SHP77 treated with DMSO at 0.1 percent for 48 hours (cell line): ENCODE results near the gene DDX51.
A peak's percentile ranks its signal among the peaks of the same experiment; 100 is the strongest.
"Not testable (repeated sequence)": the region's sequence is repeated elsewhere in the genome, so short reads cannot be mapped to it uniquely, and the experiment has no call there.

ENCODE experiments used
- DNase-seq: peaks from one replicate; lab custom pipeline; 2025; lab: John Stamatoyannopoulos, UW

Gene DDX51

DNA sequence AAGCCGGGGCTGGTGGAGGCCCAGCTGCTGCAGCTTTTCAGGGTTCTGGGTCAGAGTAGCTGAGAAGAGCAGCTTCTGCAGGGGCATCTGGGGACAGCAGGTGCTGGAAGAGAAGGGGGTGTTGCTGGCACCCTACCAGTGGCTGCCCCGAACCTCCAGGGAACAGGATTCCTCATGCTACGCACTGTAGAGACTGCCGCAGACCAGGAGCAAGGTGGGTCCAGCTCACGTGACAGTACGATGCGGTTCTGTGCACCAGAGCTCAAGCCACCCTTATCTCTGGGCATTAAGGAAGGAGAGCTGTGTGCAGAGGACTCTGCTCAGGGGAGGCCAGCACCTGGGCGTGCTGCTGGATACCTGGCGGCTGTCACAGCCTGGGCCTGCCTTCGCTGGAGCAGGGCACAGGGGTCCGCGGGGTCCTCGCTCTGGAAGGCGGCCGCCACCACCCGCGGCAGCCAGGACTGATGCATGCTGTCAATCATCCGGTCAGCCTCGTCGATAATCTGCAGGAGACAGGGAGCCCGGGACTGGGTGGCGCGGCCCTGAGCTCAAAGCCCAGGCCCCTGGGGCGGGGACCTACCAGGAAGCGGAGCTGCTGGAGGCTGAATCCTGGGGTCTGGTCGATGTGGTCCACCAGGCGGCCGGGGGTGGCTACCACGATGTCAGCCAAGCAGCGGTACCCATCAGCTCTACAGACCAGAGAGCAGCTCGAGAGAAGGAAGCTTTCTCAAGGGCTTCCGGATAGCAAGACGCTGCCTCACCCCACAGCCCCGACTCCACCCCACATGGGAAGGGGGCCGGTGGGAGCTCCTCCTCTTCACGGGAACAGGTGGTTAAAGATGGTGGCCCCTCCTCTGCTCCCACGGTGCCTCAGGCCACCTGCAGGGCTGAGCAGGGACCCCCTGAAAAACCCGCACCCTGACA lies 2.9 kb downstream of the DDX51 start:
- no peak for DNase-seq

DNA sequence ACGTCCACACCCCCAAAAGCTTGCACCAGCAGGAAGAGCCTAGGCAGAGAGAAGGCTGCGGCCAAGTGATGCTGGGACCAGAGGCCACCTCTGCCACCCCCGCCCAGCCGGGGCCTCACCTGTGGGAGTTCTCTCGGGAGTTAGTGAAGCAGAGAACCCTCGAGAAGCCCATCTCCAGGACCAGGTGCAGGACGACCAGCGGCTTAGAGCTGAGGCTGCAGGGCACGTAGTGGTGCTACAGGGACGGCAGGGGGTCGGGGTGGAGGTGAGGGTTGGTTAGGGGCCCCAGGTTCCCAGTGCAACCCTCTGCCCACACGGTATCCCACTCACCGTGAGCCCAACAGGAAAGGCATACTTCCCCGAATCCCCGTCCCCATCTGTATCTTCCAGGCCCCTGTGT lies 3.6 kb downstream of the DDX51 start:
- DNase-seq, result no peak

- no peak for DNase-seq
Measured at GRCh38 chr12:132139912-132140311, 4.2 kb downstream of the DDX51 start.

- DNase-seq, result no peak
Measured at GRCh38 chr12:132138941-132139871, 4.9 kb downstream of the DDX51 start.

- DNase-seq, result no peak
Measured at GRCh38 chr12:132137483-132138125, 6.5 kb downstream of the DDX51 start.

DNA sequence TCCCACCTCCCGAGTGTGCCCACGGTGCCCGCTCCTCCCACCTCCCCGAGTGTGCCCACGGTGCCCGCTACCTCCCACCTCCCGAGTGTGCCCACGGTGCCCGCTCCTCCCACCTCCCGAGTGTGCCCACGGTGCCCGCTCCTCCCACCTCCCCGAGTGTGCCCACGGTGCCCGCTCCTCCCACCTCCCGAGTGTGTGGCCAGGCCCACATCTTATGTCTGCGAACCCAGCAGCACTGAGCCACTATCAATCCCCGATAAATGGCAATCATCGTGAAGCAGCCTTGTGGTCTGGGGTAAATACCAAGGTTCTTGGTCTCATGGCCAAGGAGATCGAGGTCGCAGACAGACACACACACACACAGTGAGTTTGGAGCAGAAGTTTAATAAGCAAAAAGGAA lies 7.9 kb downstream of the DDX51 start:
- not testable (repeated sequence) for DNase-seq

- DNase-seq, result not testable (repeated sequence)
Measured at GRCh38 chr12:132134653-132135183, 9.4 kb downstream of the DDX51 start.

- DNase-seq, result peak; percentile 71
Measured at GRCh38 chr12:132133952-132134652, 10.0 kb downstream of the DDX51 start.

DNA sequence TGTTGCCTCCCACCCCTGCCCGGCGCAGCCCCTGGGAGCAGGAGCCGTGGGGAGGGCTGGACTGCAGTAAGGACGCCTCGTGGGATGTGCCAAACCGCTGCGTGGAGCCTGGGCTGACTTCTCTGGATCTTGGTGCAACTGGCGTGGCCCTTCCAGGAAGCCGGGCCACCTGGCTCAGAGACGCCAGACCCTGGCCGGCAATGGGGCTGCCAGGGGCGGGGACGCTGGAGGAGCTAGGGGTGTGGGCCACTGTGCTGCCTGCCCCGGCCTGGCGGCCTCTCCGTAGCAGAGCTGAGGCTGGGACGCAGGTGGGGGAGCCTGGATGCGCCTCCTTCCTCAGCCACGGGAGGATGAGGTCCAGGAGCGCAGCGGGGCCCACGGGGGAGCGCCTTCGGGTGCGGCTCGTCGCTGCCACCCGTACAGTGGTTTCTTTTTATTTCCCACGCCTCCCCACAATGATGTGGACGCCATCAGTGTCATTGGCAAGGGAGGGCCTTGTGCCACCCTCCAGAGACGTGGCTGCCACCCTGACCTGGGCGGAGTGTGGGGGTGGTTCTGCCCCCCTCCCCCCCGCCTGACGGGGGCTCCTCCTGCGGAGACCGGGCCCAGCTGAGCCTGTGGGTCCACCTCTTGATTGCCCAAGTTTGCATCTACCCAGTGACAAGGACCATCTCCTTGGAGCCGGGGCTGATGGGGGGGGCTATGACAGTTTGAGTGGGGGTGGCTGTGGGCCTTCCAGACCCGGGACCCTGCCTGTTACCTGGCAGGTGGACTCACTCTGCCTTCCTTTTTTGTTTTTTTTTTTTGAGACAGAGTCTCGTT lies 11.3 kb downstream of the DDX51 start:
- no peak for DNase-seq

GRCh38 chr12:132131952-132132351 lies 12.2 kb downstream of the DDX51 start:
- DNase-seq, result no peak

- no peak for DNase-seq
Measured at GRCh38 chr12:132131229-132131628, 12.9 kb downstream of the DDX51 start.

- no peak for DNase-seq
Measured at GRCh38 chr12:132130690-132131089, 13.4 kb downstream of the DDX51 start.

DNA sequence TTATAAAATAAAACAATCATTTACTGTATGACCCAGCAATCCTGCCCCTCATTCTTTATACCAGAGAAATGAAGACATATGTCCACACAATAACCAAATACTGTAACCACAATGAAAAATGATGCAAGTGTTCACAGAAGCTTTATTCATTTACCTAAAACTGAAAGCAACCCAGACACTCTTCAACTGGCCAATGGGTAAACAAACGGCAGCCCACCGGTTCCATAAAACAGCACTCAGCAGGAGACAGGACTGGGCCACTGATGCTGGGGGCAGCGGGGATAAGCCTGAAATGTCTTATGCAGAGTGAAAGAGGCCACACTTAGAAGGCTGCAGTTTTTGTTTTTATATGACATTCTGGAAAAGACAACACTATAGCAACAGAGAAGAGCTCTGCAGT lies 15.1 kb downstream of the DDX51 start:
- DNase-seq, result no peak

DNA sequence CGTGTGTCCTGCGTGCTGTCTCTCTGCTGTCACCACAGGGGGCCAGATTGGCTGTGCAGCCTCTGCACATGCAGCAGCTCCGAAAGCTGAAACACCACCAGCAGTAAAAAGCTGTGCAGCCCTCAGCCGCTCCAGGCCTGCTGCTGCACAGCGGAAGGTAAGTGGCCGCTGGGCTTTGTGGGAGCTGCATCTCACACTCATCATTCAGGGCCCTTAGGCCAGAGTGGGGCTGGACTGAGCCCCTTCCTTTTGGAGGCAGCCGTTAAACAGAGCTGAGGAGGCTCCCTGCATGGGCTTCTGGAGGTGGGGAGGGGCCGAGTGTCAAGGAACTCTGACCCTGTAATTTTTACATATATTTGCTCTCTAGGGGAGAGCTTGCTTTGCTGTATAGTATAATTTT lies 17.1 kb downstream of the DDX51 start:
- no peak for DNase-seq

DNA sequence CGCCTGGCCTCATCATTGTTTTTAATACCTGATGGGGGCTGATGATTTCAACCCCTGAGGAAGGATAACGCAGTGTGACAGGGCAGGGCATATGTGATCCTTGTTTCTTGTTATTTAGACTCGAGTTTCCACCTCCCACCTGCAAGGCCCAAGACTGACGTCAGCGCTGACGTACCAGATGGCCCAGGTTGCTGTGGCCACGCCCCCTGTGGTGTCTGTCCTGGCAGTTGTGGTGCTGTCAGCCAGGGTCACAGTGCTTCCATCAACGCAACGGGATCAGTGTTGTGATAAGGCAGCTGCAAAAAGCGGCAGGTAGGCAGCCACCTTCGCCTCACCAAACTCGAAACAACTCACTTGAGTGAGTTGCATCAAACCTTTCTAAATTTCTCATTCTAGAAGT lies 18.4 kb downstream of the DDX51 start:
- DNase-seq, result no peak

DNA sequence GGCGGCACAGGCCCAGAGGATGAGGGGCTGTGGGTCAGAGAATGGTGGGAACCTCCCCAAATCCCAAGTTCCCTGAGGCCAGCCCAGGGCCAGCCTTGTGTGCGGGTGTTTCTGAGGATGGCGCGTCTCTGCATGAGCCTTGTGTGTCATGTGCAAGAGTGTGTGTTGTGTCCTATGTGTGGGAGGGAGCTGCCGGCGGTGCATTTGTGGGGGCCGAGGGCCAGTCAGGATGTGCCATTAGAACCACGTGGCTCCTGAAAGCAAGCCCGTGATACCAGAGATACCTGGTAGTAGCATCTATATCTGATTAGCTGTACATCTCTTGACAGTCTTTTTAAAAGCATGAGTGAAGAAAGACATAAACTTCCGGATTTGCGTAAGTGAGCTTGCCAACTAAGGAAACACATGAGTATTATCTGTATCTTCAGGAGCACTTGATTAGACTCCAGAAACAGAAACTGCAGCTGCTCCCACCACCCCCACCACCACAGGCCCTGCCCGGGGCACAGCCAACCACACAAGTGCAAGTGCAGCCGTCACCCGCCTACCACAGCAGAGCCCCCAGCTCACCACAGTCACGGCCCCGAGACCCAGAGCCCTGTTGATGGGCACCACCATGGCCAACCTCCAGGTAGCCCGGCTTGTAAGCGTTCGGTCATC lies 19.2 kb downstream of the DDX51 start:
- DNase-seq, result no peak

DNA sequence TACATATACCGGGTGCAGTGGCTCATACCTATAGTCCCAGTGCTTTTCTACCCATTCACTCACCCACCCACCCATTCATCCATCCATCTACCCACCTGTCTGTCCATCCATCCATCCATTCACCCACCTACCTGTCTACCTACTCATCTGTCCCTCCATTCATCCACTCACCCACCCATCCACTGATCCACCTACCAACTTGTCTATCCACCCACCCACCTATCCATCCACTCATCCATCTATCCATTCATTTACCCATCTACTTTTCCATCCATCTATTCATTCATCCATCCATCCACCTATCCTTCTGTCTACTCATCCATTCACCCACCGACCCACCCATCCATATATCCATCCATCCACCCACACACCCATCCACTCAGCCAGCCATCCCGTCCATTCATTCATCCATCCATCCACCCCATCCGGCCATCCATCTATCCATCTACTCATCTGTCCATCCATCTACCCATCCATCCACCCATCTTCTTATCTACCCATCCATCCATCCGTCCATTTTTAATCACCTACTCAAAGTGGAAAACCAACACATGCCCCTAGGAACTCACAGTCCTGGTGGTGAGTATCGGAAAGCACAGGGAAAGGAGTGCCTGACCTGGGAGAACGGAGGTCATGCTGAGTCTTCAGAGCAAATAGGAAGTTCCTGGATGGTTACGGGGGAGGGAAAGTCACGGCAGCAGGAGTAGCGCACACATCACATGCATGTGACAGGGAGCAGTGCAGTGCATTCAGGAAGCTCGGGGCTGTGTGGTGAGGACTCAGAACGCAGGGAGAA lies 20.0 kb downstream of the DDX51 start:
- DNase-seq, result no peak

DNA sequence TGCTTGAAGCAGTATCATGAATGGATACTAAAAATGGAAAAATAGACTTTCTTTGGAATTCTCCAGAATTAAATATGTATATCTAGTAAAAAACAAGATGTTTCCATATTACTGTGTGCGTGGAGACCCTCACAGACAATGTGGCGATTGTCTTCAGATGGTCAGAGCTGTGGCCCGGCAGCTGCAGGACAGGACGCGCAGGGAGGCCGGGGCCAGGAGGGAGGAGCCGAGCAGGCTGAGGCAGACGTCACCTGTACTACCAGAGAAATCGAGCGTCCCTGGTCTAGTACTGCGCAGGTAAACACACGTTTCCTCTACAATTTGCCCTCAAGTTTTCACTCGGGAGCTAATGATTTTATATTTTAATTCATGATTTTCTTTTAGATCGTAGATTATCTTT lies 22.8 kb downstream of the DDX51 start:
- no peak for DNase-seq

DNA sequence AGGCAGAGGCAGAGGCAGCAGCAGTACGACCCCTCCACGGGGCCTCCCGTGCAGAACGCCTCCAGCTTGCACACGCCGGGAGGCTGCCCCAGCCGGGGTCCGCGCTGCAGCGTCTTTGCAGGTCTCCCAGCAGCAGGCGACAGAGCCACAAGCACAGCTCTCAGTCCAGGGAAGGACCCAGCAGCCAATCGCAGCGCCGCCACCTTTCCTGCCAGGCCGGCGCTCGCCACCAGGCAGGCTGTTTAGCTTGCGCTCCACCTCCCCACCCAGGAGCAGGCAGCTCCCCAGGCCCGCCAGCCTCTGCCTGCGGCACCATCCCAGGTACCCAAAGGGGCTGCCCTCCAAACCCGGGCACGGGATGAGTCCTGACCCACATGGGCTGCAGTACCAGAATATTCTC lies 25.2 kb downstream of the DDX51 start:
- no peak for DNase-seq
